H9 (cell line): ENCODE data around the gene BBIP1. TPM values are rescaled to one million over a fixed set of nuclear protein-coding genes. Genes with fewer than 3 reads are reported as not detected.

Source experiments
- DNase-seq: peaks from one replicate; pipeline ENCODE4 v3.0.0-alpha.2; 2017
- H2AFZ ChIP-seq: one replicate; pipeline ENCODE4 v1.6.1; 2013; ENCODE audit warnings: mild to moderate bottlenecking, low read length, control low read depth, moderate library complexity
- H2AK5ac ChIP-seq: 2 replicates; pipeline ENCODE4 v1.6.1; 2013; ENCODE audit warnings: low read length, control low read depth, mixed read lengths; ENCODE audit not compliant: insufficient read length
- H2BK120ac ChIP-seq: one replicate; pipeline ENCODE4 v1.6.1; 2013; ENCODE audit warnings: low read depth, mild to moderate bottlenecking, low read length, control low read depth, inconsistent platforms; ENCODE audit not compliant: poor library complexity, severe bottlenecking
- H2BK12ac ChIP-seq: 2 replicates; pipeline ENCODE4 v1.6.1; 2013; ENCODE audit warnings: low read length, control low read depth, mixed read lengths, low read depth; ENCODE audit not compliant: insufficient read length
- H2BK15ac ChIP-seq: 2 replicates; pipeline ENCODE4 v1.6.1; 2013; ENCODE audit warnings: low read depth, low read length, control low read depth
- H2BK20ac ChIP-seq: one replicate; pipeline ENCODE4 v1.6.1; 2013; ENCODE audit warnings: low read depth, mild to moderate bottlenecking, low read length, control low read depth, inconsistent platforms; ENCODE audit not compliant: poor library complexity, severe bottlenecking
- H2BK5ac ChIP-seq: 2 replicates; pipeline ENCODE4 v1.6.1; 2013; ENCODE audit warnings: low read length, control low read depth, mixed read lengths; ENCODE audit not compliant: insufficient read length
- H3K14ac ChIP-seq: 2 replicates; pipeline ENCODE4 v1.6.1; 2013; ENCODE audit warnings: low read length, control low read depth; ENCODE audit not compliant: insufficient read depth
- H3K18ac ChIP-seq: 2 replicates; pipeline ENCODE4 v1.6.1; 2013; ENCODE audit warnings: low read depth, mild to moderate bottlenecking, mixed read lengths, low read length, control low read depth; ENCODE audit not compliant: insufficient read length
- H3K23ac ChIP-seq: 2 replicates; pipeline ENCODE4 v1.6.1; 2013; ENCODE audit warnings: low read length, control low read depth, mixed read lengths, low read depth; ENCODE audit not compliant: insufficient read length
- H3K23me2 ChIP-seq: 2 replicates; pipeline ENCODE4 v1.6.1; 2013; ENCODE audit warnings: low read depth, mild to moderate bottlenecking, mixed read lengths, low read length, control low read depth; ENCODE audit not compliant: insufficient read length, poor library complexity, severe bottlenecking
- H3K27ac ChIP-seq: 2 replicates; pipeline ENCODE4 v1.5.1; 2013; ENCODE audit warnings: low read length, control low read depth, mixed read lengths, low read depth; ENCODE audit not compliant: insufficient read length
- H3K27me3 ChIP-seq: 2 replicates; pipeline ENCODE4 v1.6.1; 2013; ENCODE audit warnings: low read length, control low read depth, inconsistent platforms; ENCODE audit not compliant: insufficient read depth
- H3K4ac ChIP-seq: 2 replicates; pipeline ENCODE4 v1.6.1; 2013; ENCODE audit warnings: low read depth, mild to moderate bottlenecking, control low read depth, inconsistent platforms, low read length, moderate library complexity
- H3K4me1 ChIP-seq: 2 replicates; pipeline ENCODE4 v1.6.1; 2013; ENCODE audit warnings: low read length, control low read depth, inconsistent platforms; ENCODE audit not compliant: insufficient read depth
- H3K4me2 ChIP-seq: 2 replicates; pipeline ENCODE4 v1.6.1; 2013; ENCODE audit warnings: low read length, control low read depth, mixed read lengths; ENCODE audit not compliant: insufficient read length, insufficient read depth
- H3K56ac ChIP-seq: 2 replicates; pipeline ENCODE4 v1.6.1; 2013; ENCODE audit warnings: low read depth, mild to moderate bottlenecking, mixed read lengths, low read length, control low read depth; ENCODE audit not compliant: insufficient read length
- H3K79me1 ChIP-seq: 2 replicates; pipeline ENCODE4 v1.6.1; 2013; ENCODE audit warnings: low read depth, mild to moderate bottlenecking, moderate library complexity, low read length, control low read depth, inconsistent platforms; ENCODE audit not compliant: insufficient read depth, poor library complexity, severe bottlenecking
- H3K79me2 ChIP-seq: 2 replicates; pipeline ENCODE4 v1.6.1; 2013; ENCODE audit warnings: low read length, control low read depth, inconsistent platforms; ENCODE audit not compliant: insufficient read depth
- H3K9ac ChIP-seq: 2 replicates; pipeline ENCODE4 v1.6.1; 2013; ENCODE audit warnings: low read length, control low read depth, mixed read lengths; ENCODE audit not compliant: insufficient read length; ENCODE audit errors: extremely low read depth
- H3K9me3 ChIP-seq: one replicate; pipeline ENCODE4 v1.6.1; 2013; ENCODE audit warnings: low read depth, low read length, inconsistent platforms; ENCODE audit not compliant: control insufficient read depth
- H3T11ph ChIP-seq: one replicate; pipeline ENCODE4 v1.6.1; 2013; ENCODE audit warnings: mild to moderate bottlenecking, low read length, control low read depth, inconsistent platforms
- H4K20me1 ChIP-seq: one replicate; pipeline ENCODE4 v1.6.1; 2013; ENCODE audit not compliant: control insufficient read depth, insufficient read length, insufficient read depth
- H4K5ac ChIP-seq: 2 replicates; pipeline ENCODE4 v1.6.1; 2013; ENCODE audit warnings: low read depth, mild to moderate bottlenecking, mixed read lengths, low read length, control low read depth; ENCODE audit not compliant: insufficient read length
- H4K8ac ChIP-seq: replicated peaks from 2 replicates; pipeline ENCODE4 v1.6.1; 2013; ENCODE audit warnings: low read length, control low read depth, mixed read lengths, low read depth; ENCODE audit not compliant: insufficient read length
- H4K91ac ChIP-seq: 2 replicates; pipeline ENCODE4 v1.6.1; 2013; ENCODE audit warnings: low read depth, mild to moderate bottlenecking, moderate library complexity, mixed read lengths, low read length, control low read depth; ENCODE audit not compliant: insufficient read length
- H3K27ac Mint-ChIP-seq, 3 experiments: 2 replicates in 2 of 3; 3 replicates in 1 of 3; pipeline ENCODE4 v1.8.0; 2020 to 2021; ENCODE audit warnings: mixed read lengths in 3 of 3, mild to moderate bottlenecking in 1 of 3, moderate library complexity in 1 of 3
- H3K27me3 Mint-ChIP-seq: 2 replicates; pipeline ENCODE4 v1.8.0; 2021; ENCODE audit warnings: low read depth, mild to moderate bottlenecking, moderate library complexity, mixed read lengths
- H3K36me3 Mint-ChIP-seq, 3 experiments: 2 replicates in 2 of 3; 3 replicates in 1 of 3; pipeline ENCODE4 v1.8.0; 2020 to 2021; ENCODE audit warnings: low read depth in 3 of 3, mixed read lengths in 3 of 3; ENCODE audit not compliant: insufficient read depth in 1 of 3
- H3K4me1 Mint-ChIP-seq, 2 experiments: 2 replicates each; pipeline ENCODE4 v1.8.0; 2020; ENCODE audit warnings: mixed read lengths in 2 of 2
- H3K4me3 Mint-ChIP-seq, 2 experiments: 2 replicates in 1 of 2; 3 replicates in 1 of 2; pipeline ENCODE4 v1.8.0; 2020 to 2021; ENCODE audit warnings: mild to moderate bottlenecking in 2 of 2, mixed read lengths in 2 of 2, moderate library complexity in 1 of 2
- H3K9me3 Mint-ChIP-seq, 2 experiments: 2 replicates in 1 of 2; 3 replicates in 1 of 2; pipeline ENCODE4 v1.8.0; 2020; ENCODE audit warnings: mild to moderate bottlenecking in 2 of 2, mixed read lengths in 2 of 2, moderate library complexity in 1 of 2
- WGBS: extraction: QIAGEN DNeasy Blood & Tissue Kit; methylation state at CpG from one replicate; pipeline ENCODE4 v1.1.7; 2013; ENCODE audit warnings: missing lambda C conversion rate, low lambda C conversion rate, mixed read lengths; ENCODE audit not compliant: insufficient read length; ENCODE audit errors: extremely low coverage; 5-methylcytosine and 5-hydroxymethylcytosine counted together
- total RNA-seq: library from RNA; stranded (reverse); gene quantifications from 2 replicates; pipeline ENCODE4 v1.2.1, GENCODE V29; 2021
- TF ChIP-seq, protein P1 (sequence below): fragments of 200-600 bp; sonication (generic); conservative IDR thresholded peaks from 3 replicates; pipeline ENCODE4 v1.8.0; 2021; ENCODE audit warnings: antibody characterized with exemption, mild to moderate bottlenecking

Gene BBIP1
- total RNA-seq, 1 experiment from 2014 or later: 18.8 TPM

- Histone ChIP-seq H3K27me3 (no peaks in the 10 kb centered on the region), H3K79me2 (no peaks in the 10 kb centered on the region), H4K8ac (no peak overlapping the region), H4K5ac (no peak overlapping the region), H3K79me1 (no peaks in the 10 kb centered on the region), H3K27ac (no peak overlapping the region), H3K4ac (no peak overlapping the region), H3T11ph (no peak overlapping the region), H4K91ac (no peak overlapping the region), H2BK5ac (no peak overlapping the region), H3K18ac (no peak overlapping the region), H2BK12ac (no peak overlapping the region), H3K23me2 (no peaks in the 10 kb centered on the region), H2AK5ac (no peak overlapping the region), H3K4me1 (no peaks in the 10 kb centered on the region), H3K4me2 (no peak overlapping the region), H3K9me3 (no peaks in the 10 kb centered on the region), H3K56ac (no peak overlapping the region), H2AFZ (no peak overlapping the region), H4K20me1 (no peaks in the 10 kb centered on the region), H3K14ac (no peak overlapping the region), H3K9ac (no peak overlapping the region), H2BK120ac (no peak overlapping the region), H3K23ac (no peak overlapping the region), H2BK20ac (no peak overlapping the region), H2BK15ac (no peak overlapping the region)
- H3K27me3 Mint-ChIP-seq: 0 out of 2 replicates have a peak, but pooled peaks cover 2% of the 10 kb centered on the region
- H3K4me3 Mint-ChIP-seq: no peak overlapping the region
- no peak overlapping the region for H3K27ac Mint-ChIP-seq
- WGBS: no CpG with 5 or more reads among the region's 6 CpGs
- TF ChIP-seq, protein P1, sequence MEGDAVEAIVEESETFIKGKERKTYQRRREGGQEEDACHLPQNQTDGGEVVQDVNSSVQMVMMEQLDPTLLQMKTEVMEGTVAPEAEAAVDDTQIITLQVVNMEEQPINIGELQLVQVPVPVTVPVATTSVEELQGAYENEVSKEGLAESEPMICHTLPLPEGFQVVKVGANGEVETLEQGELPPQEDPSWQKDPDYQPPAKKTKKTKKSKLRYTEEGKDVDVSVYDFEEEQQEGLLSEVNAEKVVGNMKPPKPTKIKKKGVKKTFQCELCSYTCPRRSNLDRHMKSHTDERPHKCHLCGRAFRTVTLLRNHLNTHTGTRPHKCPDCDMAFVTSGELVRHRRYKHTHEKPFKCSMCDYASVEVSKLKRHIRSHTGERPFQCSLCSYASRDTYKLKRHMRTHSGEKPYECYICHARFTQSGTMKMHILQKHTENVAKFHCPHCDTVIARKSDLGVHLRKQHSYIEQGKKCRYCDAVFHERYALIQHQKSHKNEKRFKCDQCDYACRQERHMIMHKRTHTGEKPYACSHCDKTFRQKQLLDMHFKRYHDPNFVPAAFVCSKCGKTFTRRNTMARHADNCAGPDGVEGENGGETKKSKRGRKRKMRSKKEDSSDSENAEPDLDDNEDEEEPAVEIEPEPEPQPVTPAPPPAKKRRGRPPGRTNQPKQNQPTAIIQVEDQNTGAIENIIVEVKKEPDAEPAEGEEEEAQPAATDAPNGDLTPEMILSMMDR: no peak
- H3K36me3 Mint-ChIP-seq: no peaks in the 10 kb centered on the region
- no peaks in the 10 kb centered on the region for H3K9me3 Mint-ChIP-seq
- peaks cover 4 to 22% of the 10 kb centered on the region in 2 experiments for H3K4me1 Mint-ChIP-seq
- no peak for DNase-seq
These were observed 56.9 kb downstream of the BBIP1 start for GRCh38 chr10:110861930-110862649.
